ENCODE results near the gene C11orf86.
"Not testable (repeated sequence)": the region's sequence is repeated elsewhere in the genome, so short reads cannot be mapped to it uniquely, and the experiment has no call there.

The C11orf86 gene

DNA sequence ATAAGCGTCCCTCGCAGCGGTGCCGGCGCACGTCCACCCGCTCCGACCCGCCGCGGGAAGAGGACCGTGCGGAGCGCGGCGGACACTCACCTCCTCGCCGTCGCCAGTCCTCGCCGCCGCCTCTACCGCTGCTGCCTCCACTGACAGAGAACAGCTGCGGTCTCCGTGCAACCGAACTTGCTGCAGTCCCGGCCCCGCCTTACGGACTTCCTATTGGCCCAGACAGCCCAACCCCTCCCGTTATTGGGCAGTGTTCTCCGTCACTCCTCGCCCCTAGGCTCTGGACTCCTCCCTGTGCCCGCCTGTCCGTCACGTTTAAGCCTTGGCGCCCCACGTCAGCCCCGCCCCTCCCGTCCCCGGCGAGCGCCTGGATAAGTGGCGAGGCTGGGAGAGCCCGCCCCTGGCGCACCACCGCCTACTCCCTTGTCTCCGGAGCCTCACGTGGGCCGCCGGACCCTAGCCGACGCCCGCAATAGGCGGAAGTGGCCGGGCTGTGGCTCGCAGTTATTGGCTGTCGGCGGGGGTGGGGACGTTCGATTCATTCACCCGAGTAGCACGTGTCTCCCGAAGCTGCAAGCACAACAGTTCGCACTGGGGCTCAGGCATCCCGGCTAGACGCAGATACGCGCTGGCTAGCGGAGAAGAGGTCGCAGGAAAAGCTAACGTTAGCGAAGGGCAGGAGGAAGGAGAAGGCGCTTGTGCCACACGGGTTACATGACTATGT is 16.7 kb upstream of the C11orf86 start, which contains the start of gene PC:
TSS of gene PC (minus strand) at position 152 of the 724 bp plus-strand sequence. CDS start 86,224 bp downstream, outside the sequence.
- Mint-ChIP-seq H3K4me1 (peaks cover 25% of the 10 kb centered on the region), H3K4me3 (peak within 1 kb of the TSS; percentile 90), H3K27me3 (peaks cover 25% of the 10 kb centered on the region), H3K36me3 (no peaks in the 10 kb centered on the region), H3K9me3 (no peaks in the 10 kb centered on the region), H3K27ac (peak within 1 kb of the TSS; percentile 92)
- DNase-seq: peak; percentile 99
- CTCF ChIA-PET: interaction anchor here (0.7 to 1.0 kb wide), 2 partner anchors 66 to 95 kb away, joined by 3 read pairs; no protein-coding TSS in a partner anchor

GRCh38 chr11:66958956-66959274 is 16.2 kb upstream of the C11orf86 start:
- H3K27me3 Mint-ChIP-seq: peaks cover 25% of the 10 kb centered on the region
- DNase-seq: no peak
- CTCF ChIA-PET: interaction anchor here (0.7 to 1.0 kb wide), 3 partner anchors 17 to 94 kb away, joined by 3 to 6 read pairs (median 3); no protein-coding TSS in a partner anchor
- H3K36me3 Mint-ChIP-seq: no peaks in the 10 kb centered on the region
- H3K27ac Mint-ChIP-seq: peak overlapping the region; percentile 92
- peaks cover 25% of the 10 kb centered on the region for H3K4me1 Mint-ChIP-seq
- peak overlapping the region; percentile 90 for H3K4me3 Mint-ChIP-seq
- H3K9me3 Mint-ChIP-seq: no peaks in the 10 kb centered on the region

- H3K4me3 Mint-ChIP-seq, H3K9me3 Mint-ChIP-seq, CTCF ChIA-PET, DNase-seq, H3K27ac Mint-ChIP-seq, H3K36me3 Mint-ChIP-seq: not testable (repeated sequence)
- Mint-ChIP-seq H3K4me1 (peaks cover 31% of the 10 kb centered on the region), H3K27me3 (peaks cover 40% of the 10 kb centered on the region)
Observed at GRCh38 chr11:66961691-66962213, 13.4 kb upstream of the C11orf86 start.

DNA sequence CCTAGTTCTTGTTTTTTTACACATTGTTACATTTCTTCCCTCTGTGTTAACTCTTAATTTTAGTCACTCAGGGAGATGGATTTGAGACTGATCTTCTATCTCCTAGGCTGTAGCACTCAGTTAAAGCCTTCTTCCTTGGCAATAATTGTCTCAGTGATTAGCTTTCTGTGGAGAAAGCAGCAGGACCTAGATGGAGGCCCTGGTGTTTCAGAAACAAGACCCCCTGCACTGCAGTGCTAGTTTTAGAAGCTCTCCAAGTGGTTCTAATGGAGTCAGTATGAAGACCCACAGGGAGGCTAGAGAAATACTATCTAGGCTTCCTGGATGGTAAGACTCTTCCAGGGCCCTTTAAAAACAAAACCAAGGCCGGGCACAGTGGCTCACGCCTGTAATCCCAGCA is 12.9 kb upstream of the C11orf86 start:
- no peak for DNase-seq
- no peaks in the 10 kb centered on the region for H3K9me3 Mint-ChIP-seq
- H3K4me1 Mint-ChIP-seq: peaks cover 27% of the 10 kb centered on the region
- no peaks in the 10 kb centered on the region for H3K36me3 Mint-ChIP-seq
- H3K27ac Mint-ChIP-seq: no peak overlapping the region
- peaks cover 40% of the 10 kb centered on the region for H3K27me3 Mint-ChIP-seq
- CTCF ChIA-PET: no interaction called here
- H3K4me3 Mint-ChIP-seq: no peak overlapping the region

GRCh38 chr11:66962801-66963200 is 12.3 kb upstream of the C11orf86 start:
- no peak for DNase-seq
- peaks cover 43% of the 10 kb centered on the region for H3K27me3 Mint-ChIP-seq
- CTCF ChIA-PET: no interaction called here
- H3K4me3 Mint-ChIP-seq: no peak overlapping the region
- no peak overlapping the region for H3K27ac Mint-ChIP-seq
- no peaks in the 10 kb centered on the region for H3K9me3 Mint-ChIP-seq
- no peaks in the 10 kb centered on the region for H3K36me3 Mint-ChIP-seq
- peaks cover 24% of the 10 kb centered on the region for H3K4me1 Mint-ChIP-seq

DNA sequence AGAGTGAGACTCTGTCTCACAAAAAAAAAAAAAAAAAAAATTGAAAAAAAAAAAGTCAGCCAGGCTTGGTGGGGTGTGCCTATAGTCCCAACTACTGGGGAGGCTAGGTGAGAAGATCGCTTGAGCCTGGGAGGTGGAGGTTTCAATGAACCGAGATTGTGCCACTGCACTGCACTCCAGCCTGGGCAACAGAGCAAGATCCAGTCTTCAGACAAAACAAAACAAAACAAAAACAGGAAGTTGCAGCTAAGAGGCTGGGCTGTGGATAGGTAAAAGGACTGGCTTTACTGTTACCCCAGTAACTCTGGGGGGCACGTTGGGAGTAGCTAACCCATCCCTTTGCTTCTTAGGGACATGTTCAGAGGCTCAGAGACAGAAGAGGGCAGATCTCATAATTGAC is 10.6 kb upstream of the C11orf86 start:
- no peak for DNase-seq
- CTCF ChIA-PET: no interaction called here
- no peak overlapping the region for H3K27ac Mint-ChIP-seq
- no peak overlapping the region for H3K4me3 Mint-ChIP-seq
- H3K36me3 Mint-ChIP-seq: no peaks in the 10 kb centered on the region
- H3K27me3 Mint-ChIP-seq: peaks cover 34% of the 10 kb centered on the region
- H3K9me3 Mint-ChIP-seq: no peaks in the 10 kb centered on the region
- H3K4me1 Mint-ChIP-seq: peaks cover 21% of the 10 kb centered on the region

- no peak for DNase-seq
- peaks cover 19% of the 10 kb centered on the region for H3K4me1 Mint-ChIP-seq
- no peak overlapping the region for H3K27ac Mint-ChIP-seq
- H3K9me3 Mint-ChIP-seq: no peaks in the 10 kb centered on the region
- H3K36me3 Mint-ChIP-seq: no peaks in the 10 kb centered on the region
- H3K4me3 Mint-ChIP-seq: no peak overlapping the region
- H3K27me3 Mint-ChIP-seq: peaks cover 38% of the 10 kb centered on the region
- CTCF ChIA-PET: no interaction called here
Observed at GRCh38 chr11:66966351-66966750, 8.8 kb upstream of the C11orf86 start.

GRCh38 chr11:66967670-66968425 is 7.3 kb upstream of the C11orf86 start:
- H3K4me1 Mint-ChIP-seq: peaks cover 19% of the 10 kb centered on the region

DNA sequence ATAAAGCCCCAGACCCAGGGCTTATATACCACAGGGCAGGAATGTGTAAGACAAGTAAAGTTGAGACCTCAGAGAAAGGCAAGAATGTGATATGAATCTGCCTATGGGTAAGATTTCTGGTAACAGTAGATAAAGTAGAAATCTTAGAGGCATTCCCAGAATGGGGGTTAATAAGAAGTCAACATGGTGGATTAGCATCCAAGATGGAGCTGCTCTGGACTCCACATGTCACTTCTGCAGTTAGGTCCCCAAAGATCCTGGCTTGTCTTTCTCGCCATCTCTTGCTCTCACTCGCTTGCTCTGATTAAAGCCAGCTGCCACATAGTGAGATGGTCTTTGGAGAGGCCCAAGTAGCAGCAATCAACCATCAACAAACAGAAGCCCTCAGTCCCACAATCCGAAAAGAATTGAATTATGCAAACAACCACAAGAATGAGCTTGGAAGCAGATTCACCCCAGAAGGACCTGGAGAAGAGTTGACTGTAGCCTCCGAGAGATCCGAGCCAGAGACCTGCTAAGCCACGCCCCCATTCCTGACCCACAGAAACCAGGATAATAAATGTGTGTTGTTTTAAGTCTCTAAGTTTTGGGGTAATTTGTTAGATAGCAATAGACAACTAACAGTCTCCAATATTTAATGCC is 5.4 kb upstream of the C11orf86 start:
- Mint-ChIP-seq H3K4me3 (no peak overlapping the region), H3K27me3 (peaks cover 28% of the 10 kb centered on the region), H3K27ac (no peak overlapping the region), H3K4me1 (peaks cover 16% of the 10 kb centered on the region), H3K9me3 (no peaks in the 10 kb centered on the region), H3K36me3 (no peaks in the 10 kb centered on the region)
- no peak for DNase-seq
- CTCF ChIA-PET: no interaction called here

More at GRCh38 chr11:66967670-66968425, 7.3 kb upstream of the C11orf86 start:
- Mint-ChIP-seq H3K36me3 (no peaks in the 10 kb centered on the region), H3K9me3 (no peaks in the 10 kb centered on the region), H3K27me3 (peaks cover 32% of the 10 kb centered on the region), H3K27ac (no peak overlapping the region), H3K4me3 (no peak overlapping the region)
- CTCF ChIA-PET: interaction anchor here (0.8 kb wide), 1 partner anchor 238 kb away, joined by 3 read pairs; no protein-coding TSS in a partner anchor
- no peak for DNase-seq

GRCh38 chr11:66970371-66970806 is 4.7 kb upstream of the C11orf86 start:
- Mint-ChIP-seq H3K27me3 (peaks cover 21% of the 10 kb centered on the region), H3K4me1 (peaks cover 12% of the 10 kb centered on the region), H3K9me3 (no peaks in the 10 kb centered on the region), H3K36me3 (no peaks in the 10 kb centered on the region), H3K27ac (no peak overlapping the region), H3K4me3 (no peak overlapping the region)
- DNase-seq: no peak
- CTCF ChIA-PET: no interaction called here

DNA sequence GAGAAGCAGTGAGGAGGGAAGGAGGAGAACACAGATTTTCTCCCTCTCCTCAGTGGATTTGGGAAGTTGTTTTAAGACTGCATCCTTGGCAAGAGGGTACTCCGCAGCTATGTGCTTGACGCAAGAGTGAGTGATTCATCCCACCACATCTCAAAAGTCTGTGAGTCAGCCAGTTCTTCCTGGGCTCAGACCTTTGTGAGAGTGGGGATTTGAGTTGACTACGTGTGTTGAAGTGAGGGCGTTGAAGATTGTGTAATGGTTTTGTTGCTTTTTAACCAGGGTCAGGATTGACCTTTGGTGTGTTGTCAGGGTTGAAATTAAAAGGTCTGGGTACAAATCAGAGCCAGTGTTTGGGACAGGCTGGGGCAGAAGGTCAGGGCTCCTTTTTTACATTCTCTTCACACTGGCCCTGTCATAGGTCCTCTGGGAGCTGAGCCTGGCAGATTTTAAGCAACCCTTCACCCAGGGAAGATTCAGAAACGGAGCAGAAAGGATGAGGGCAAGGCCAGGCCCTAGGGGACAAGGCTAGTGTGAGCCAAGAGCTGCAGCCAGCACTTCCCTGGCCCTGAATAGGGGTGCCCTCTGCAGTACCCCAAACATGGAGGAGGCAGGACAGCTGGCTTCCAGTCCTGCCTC is 4.2 kb upstream of the C11orf86 start:
- Mint-ChIP-seq H3K36me3 (no peaks in the 10 kb centered on the region), H3K4me3 (no peak overlapping the region), H3K27me3 (peaks cover 18% of the 10 kb centered on the region), H3K4me1 (peaks cover 12% of the 10 kb centered on the region), H3K9me3 (no peaks in the 10 kb centered on the region), H3K27ac (no peak overlapping the region)
- no peak for DNase-seq
- CTCF ChIA-PET: no interaction called here

GRCh38 chr11:66971488-66971887 is 3.6 kb upstream of the C11orf86 start:
- H3K27ac Mint-ChIP-seq: no peak overlapping the region
- CTCF ChIA-PET: no interaction called here

DNA sequence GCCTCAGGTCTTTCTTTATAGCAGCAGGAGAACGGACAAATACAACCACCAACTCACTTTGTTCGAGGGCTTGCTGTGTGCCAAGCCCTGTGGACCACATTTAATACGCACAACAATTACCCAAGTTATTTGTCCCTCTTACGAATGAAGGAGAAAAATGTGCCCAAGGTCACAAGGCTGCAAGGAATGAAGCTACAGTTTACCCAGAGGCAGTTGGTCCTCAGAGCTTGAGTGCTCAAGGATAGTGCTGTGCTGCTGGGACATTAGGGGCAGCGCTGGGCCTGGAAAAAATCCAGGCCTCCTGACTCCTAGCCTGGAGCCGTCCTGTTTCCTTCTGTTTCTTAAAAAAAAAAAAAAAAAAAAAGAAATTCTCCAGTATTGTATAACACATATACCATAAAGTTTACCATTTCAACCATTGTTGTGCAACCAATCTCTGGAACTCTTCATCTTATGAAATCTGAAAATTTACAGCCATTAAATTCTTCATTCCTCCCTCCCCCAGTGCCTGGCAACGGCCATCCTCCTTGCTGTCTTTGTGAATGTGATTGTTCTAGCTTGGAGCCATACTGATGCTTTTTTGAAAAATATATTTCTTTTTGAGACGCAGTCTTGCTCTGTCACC is 1.0 kb upstream of the C11orf86 start:
- Mint-ChIP-seq H3K4me1 (no peaks in the 10 kb centered on the region), H3K9me3 (peaks cover 2% of the 10 kb centered on the region), H3K27me3 (peaks cover 16% of the 10 kb centered on the region), H3K36me3 (no peaks in the 10 kb centered on the region), H3K27ac (no peak overlapping the region), H3K4me3 (no peak overlapping the region)
- CTCF ChIA-PET: no interaction called here
- DNase-seq: no peak

More at GRCh38 chr11:66971488-66971887, 3.6 kb upstream of the C11orf86 start:
- Mint-ChIP-seq H3K4me1 (peaks cover 12% of the 10 kb centered on the region), H3K27me3 (peaks cover 15% of the 10 kb centered on the region), H3K4me3 (no peak overlapping the region), H3K36me3 (no peaks in the 10 kb centered on the region), H3K9me3 (no peaks in the 10 kb centered on the region)
- DNase-seq: no peak
